Cardiac muscle cell (in vitro differentiated cells and primary cell): ENCODE results near the gene ITPKB. TPM values are rescaled to one million over a fixed set of nuclear protein-coding genes. Genes with fewer than 3 reads are reported as not detected.
A peak's percentile ranks its signal among the peaks of the same experiment; 100 is the strongest.

Experiments used
- DNase-seq, 2 donors: peaks; one replicate each; pipeline versions ENCODE4 v3.0.0 to v3.0.0-alpha.2; 2010 to 2017; ENCODE audit warnings: low read depth in 1 of 2, low spot score in 1 of 2
- H3K27ac ChIP-seq: fragments of 200-600 bp; sonication (generic); 2 replicates; pipeline ENCODE4 v1.5.1; 2016
- H3K27me3 ChIP-seq: fragments of 200-600 bp; sonication (generic); 2 replicates; pipeline ENCODE4 v1.6.0; 2016; ENCODE audit warnings: control low read depth
- H3K36me3 ChIP-seq: fragments of 200-600 bp; sonication (generic); 2 replicates; pipeline ENCODE4 v1.5.1; 2016; ENCODE audit warnings: control low read depth
- H3K4me1 ChIP-seq: fragments of 200-600 bp; sonication (generic); 2 replicates; pipeline ENCODE4 v1.8.1; 2017; ENCODE audit warnings: low read depth, mild to moderate bottlenecking, mixed run types
- H3K4me3 ChIP-seq: fragments of 200-600 bp; sonication (generic); 2 replicates; pipeline ENCODE4 v1.5.1; 2016; ENCODE audit warnings: mild to moderate bottlenecking
- H3K9me3 ChIP-seq: fragments of 200-600 bp; sonication (generic); 2 replicates; pipeline ENCODE4 v1.5.1; 2017; ENCODE audit warnings: low read depth, mild to moderate bottlenecking, control low read depth
- CTCF ChIP-seq: IDR thresholded peaks from 2 replicates; pipeline ENCODE4 v1.5.1; 2012; ENCODE audit warnings: low read depth, mild to moderate bottlenecking, low read length
- polyA plus RNA-seq: library from polyadenylated mRNA; unstranded; fragments of >200 nt; fragmentation: Nextera tagmentation; extraction: Ambion mirVana; gene quantifications from 2 replicates; pipeline ENCODE4 v1.2.1, GENCODE V29; 2016
- total RNA-seq: library from RNA; depleted of rRNA; stranded (reverse); fragments of >200 nt; gene quantifications from 2 replicates; pipeline ENCODE4 v1.2.3, GENCODE V29; 2016

Gene ITPKB
- total and polyA plus RNA-seq, 2 experiments from 2014 or later = 3.8 to 12.0 TPM

GRCh38 chr1:226706684-226707083, 32.4 kb downstream of the ITPKB start:
- Histone ChIP-seq H3K4me3 (no peak overlapping the region), H3K36me3 (no peaks in the 10 kb centered on the region), H3K4me1 (no peaks in the 10 kb centered on the region), H3K27me3 (no peaks in the 10 kb centered on the region), H3K27ac (no peak overlapping the region), H3K9me3 (no peaks in the 10 kb centered on the region)
- DNase-seq = no peak
- TF ChIP-seq CTCF = no peak

- no peaks in the 10 kb centered on the region for H3K27me3 ChIP-seq
- no peak overlapping the region for H3K4me3 ChIP-seq
- no peaks in the 10 kb centered on the region for H3K4me1 ChIP-seq
- no peak for DNase-seq
- no peaks in the 10 kb centered on the region for H3K36me3 ChIP-seq
- no peak for TF ChIP-seq CTCF
- H3K27ac ChIP-seq = peak overlapping the region; percentile 11
- H3K9me3 ChIP-seq = no peaks in the 10 kb centered on the region
These were observed 34.7 kb downstream of the ITPKB start for GRCh38 chr1:226704169-226704937.

- no peaks in the 10 kb centered on the region for H3K27me3 ChIP-seq
- peak overlapping the region; percentile 31 for H3K4me3 ChIP-seq
- no peaks in the 10 kb centered on the region for H3K4me1 ChIP-seq
- peak overlapping the region; percentile 77 for H3K27ac ChIP-seq
- TF ChIP-seq CTCF = no peak
- no peaks in the 10 kb centered on the region for H3K36me3 ChIP-seq
- peak; percentile 67 to 77 for DNase-seq
- no peaks in the 10 kb centered on the region for H3K9me3 ChIP-seq
These were observed 35.9 kb downstream of the ITPKB start for GRCh38 chr1:226702957-226703831.

- H3K4me1 ChIP-seq = no peaks in the 10 kb centered on the region
- no peaks in the 10 kb centered on the region for H3K27me3 ChIP-seq
- TF ChIP-seq CTCF = no peak
- peak overlapping the region; percentile 77 for H3K27ac ChIP-seq
- H3K36me3 ChIP-seq = no peaks in the 10 kb centered on the region
- H3K9me3 ChIP-seq = no peaks in the 10 kb centered on the region
- peak in 1 of 2 donors; percentile 75 for DNase-seq
- no peak overlapping the region for H3K4me3 ChIP-seq
These were observed 36.6 kb downstream of the ITPKB start for GRCh38 chr1:226702318-226702956.

GRCh38 chr1:226700861-226701260, 38.2 kb downstream of the ITPKB start:
- no peaks in the 10 kb centered on the region for H3K36me3 ChIP-seq
- H3K27ac ChIP-seq = no peak overlapping the region
- H3K27me3 ChIP-seq = no peaks in the 10 kb centered on the region
- H3K9me3 ChIP-seq = no peaks in the 10 kb centered on the region
- TF ChIP-seq CTCF = no peak
- no peaks in the 10 kb centered on the region for H3K4me1 ChIP-seq
- DNase-seq = no peak
- H3K4me3 ChIP-seq = no peak overlapping the region
